Measurements from ENCODE around the gene EXD3.

GRCh38 chr9:137462396-137462985 lies 39.5 kb upstream of the EXD3 start:
- TF ChIP-seq CTCF (conservative IDR thresholded peaks at IDR 0.05; ENCODE audit: low read length) (no peak), EZH2phosphoT487 (IDR thresholded peaks at IDR 0.05; ENCODE audit: borderline replicate concordance, low read depth, low read length) (no peak)
